Esophagus squamous epithelium (tissue), 5 donors: ENCODE measurements around the gene SCARB2. TPM values are rescaled to one million over a fixed set of nuclear protein-coding genes. Genes with fewer than 3 reads are reported as not detected.

Experiments used
- DNase-seq: peaks from one replicate; lab custom pipeline; 2025; lab: John Stamatoyannopoulos, UW
- H3K27ac ChIP-seq, 4 donors: fragments of 200-600 bp; sonication (generic); one replicate each; pipeline ENCODE4 v1.5.1; 2016 to 2019; ENCODE audit warnings: mild to moderate bottlenecking in 1 of 4
- H3K27me3 ChIP-seq, 4 donors: fragments of 200-600 bp; sonication (generic); 1 replicate in 3 of 4; 2 replicates in 1 of 4; pipeline versions ENCODE4 v1.5.1 to v1.6.0; 2017 to 2021; ENCODE audit warnings: antibody characterized with exemption in 1 of 4
- H3K36me3 ChIP-seq, 3 donors: fragments of 200-600 bp; sonication (generic); one replicate each; pipeline ENCODE4 v1.5.1; 2016 to 2019
- H3K4me1 ChIP-seq, 3 donors: fragments of 200-600 bp; sonication (generic); one replicate each; pipeline ENCODE4 v1.5.1; 2017 to 2019
- H3K4me3 ChIP-seq, 4 donors: fragments of 200-600 bp; sonication (generic); 1 replicate in 3 of 4; 2 replicates in 1 of 4; pipeline ENCODE4 v1.5.1; 2016 to 2019; ENCODE audit warnings: mild to moderate bottlenecking in 2 of 4, moderate library complexity in 1 of 4
- H3K9me3 ChIP-seq, 3 donors: fragments of 200-600 bp; sonication (generic); one replicate each; pipeline ENCODE4 v1.5.1; 2016 to 2019
- CTCF ChIP-seq, 6 experiments: fragments of 450-650 bp in 4 of 6; fragments of 200-600 bp in 2 of 6; sonication (generic) in 2 of 6; IDR thresholded peaks; one replicate each; pipeline ENCODE4 v1.5.1; 2016 to 2019; ENCODE audit warnings: antibody characterized with exemption in 6 of 6, mild to moderate bottlenecking in 4 of 6, moderate library complexity in 4 of 6
- POLR2A ChIP-seq, 4 donors: fragments of 450-650 bp; IDR thresholded peaks; one replicate each; pipeline ENCODE4 v1.6.1; 2017; ENCODE audit warnings: antibody characterized with exemption in 4 of 4, mild to moderate bottlenecking in 4 of 4, moderate library complexity in 3 of 4
- WGBS, 2 donors: methylation state at CpG; one replicate each; pipeline ENCODE4 v1.1.5; 2018; 5-methylcytosine and 5-hydroxymethylcytosine counted together
- intact Hi-C: fragments of 100-400 bp; cut with DNase I; formaldehyde crosslinking; loops from one replicate; pipeline ENCODE4 v1.15.0; 2022
- total RNA-seq, 4 donors: library from RNA; depleted of rRNA; stranded (reverse); fragments of >200 nt; gene quantifications; one replicate each; pipeline ENCODE4 v1.1.0, GENCODE V29; 2016
- donor health status: DM: yes; HTN: yes; CAD: no.

SCARB2 gene, protein sequence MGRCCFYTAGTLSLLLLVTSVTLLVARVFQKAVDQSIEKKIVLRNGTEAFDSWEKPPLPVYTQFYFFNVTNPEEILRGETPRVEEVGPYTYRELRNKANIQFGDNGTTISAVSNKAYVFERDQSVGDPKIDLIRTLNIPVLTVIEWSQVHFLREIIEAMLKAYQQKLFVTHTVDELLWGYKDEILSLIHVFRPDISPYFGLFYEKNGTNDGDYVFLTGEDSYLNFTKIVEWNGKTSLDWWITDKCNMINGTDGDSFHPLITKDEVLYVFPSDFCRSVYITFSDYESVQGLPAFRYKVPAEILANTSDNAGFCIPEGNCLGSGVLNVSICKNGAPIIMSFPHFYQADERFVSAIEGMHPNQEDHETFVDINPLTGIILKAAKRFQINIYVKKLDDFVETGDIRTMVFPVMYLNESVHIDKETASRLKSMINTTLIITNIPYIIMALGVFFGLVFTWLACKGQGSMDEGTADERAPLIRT
- 10 to 100 TPM; 50.3 to 91.2 (median 72.8) TPM for total RNA-seq

DNA sequence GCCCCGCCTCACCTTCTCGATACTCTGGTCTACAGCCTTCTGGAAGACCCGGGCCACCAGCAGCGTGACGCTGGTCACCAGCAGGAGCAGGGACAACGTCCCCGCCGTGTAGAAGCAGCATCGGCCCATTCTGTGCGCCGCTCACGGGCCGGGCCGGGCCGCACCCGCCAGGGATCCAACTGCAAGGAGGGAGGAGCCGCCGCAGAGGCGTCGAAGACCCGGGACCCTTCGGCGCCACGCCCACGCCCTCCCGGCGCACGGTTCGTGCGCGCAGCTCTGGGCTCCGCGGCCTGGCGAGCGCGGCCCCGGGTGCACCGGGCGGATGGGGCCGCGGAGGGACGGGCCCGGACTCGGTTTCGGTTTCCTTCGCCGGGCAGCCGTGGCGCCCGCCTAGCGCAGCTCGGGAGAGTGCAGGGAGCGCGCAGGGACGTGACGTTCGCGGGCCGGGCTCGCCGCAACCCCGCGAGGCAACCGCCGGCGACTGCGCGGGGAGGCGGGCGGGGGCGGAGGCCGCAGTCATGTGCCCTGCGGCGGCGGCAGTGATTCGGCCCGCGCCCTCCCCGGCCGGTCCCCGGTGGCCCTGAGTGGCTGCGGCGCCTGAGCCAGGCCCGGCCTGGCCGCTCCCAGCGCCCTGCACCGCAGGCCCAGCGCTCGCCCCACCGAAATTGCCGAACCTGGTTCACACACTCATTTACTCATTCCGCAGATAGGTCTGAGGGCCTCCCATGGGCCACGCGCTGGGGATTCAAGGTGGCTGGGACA lies at the start of gene SCARB2:
TSS of gene SCARB2 (minus strand) at position 410 of the 762 bp plus-strand sequence. CDS start at position 129, 281 bp downstream.
- WGBS, 2 donors: 0% methylated on average over 20 of the region's 94 CpGs; no CpG with 5 or more reads in 1 of the 2 donors
- peak in 2 of 6 experiments; percentile 10 to 12 for TF ChIP-seq CTCF (IDR thresholded peaks at IDR 0.05)
- TF ChIP-seq POLR2A (IDR thresholded peaks at IDR 0.05): peak in 2 of 4 donors; percentile 86 to 95

DNA sequence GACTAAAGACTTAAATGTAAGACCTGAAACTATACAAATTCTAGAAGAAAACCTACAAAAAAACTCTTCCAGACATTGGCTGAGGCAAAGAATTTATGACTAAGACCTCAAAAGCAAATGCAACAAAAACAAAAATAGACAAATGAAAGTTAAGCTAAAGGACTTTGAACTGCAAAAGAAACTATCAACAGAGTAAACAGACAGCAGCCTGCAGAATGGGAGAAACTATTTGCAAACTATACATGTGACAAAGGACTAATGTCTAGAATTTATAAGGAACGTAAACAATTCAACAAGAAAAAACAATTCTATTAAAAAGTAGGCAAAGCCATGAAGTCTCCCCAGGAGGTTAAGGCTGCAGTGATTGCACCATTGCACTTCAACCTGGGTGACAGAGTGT lies 46.9 kb upstream of the SCARB2 start:
- Histone ChIP-seq H3K4me1 (no peaks in the 10 kb centered on the region), H3K9me3 (no peaks in the 10 kb centered on the region), H3K36me3 (no peaks in the 10 kb centered on the region), H3K27ac (no peak overlapping the region), H3K4me3 (no peak overlapping the region), H3K27me3 (peaks cover 0 to 38% (median 0%) of the 10 kb centered on the region in 4 donors)
- 48 to 50% methylated on average over 1 of the region's 1 CpG for WGBS, 2 donors
- DNase-seq: no peak
- TF ChIP-seq CTCF (IDR thresholded peaks at IDR 0.05): no peak
- TF ChIP-seq POLR2A (IDR thresholded peaks at IDR 0.05): no peak
- intact Hi-C loops: no loop called here

More for the DNA sequence above, at the start of gene SCARB2:
- no peaks in the 10 kb centered on the region for H3K27me3 ChIP-seq
- H3K4me3 ChIP-seq: peak within 1 kb of the TSS; percentile 81 to 96 (median 84)
- H3K4me1 ChIP-seq: peaks cover 58 to 92% (median 72%) of the 10 kb centered on the region in 3 donors
- no peaks in the 10 kb centered on the region for H3K36me3 ChIP-seq
- intact Hi-C loops: no loop called here
- H3K9me3 ChIP-seq: no peaks in the 10 kb centered on the region
- peak; percentile 23 for DNase-seq
- peak within 1 kb of the TSS; percentile 98 for H3K27ac ChIP-seq

- no peak overlapping the region for H3K27ac ChIP-seq
- no peaks in the 10 kb centered on the region for H3K36me3 ChIP-seq
- peaks cover 0 to 33% (median 0%) of the 10 kb centered on the region in 4 donors for H3K27me3 ChIP-seq
- H3K9me3 ChIP-seq: no peaks in the 10 kb centered on the region
- WGBS, 2 donors: 94 to 95% methylated on average over 3 of the region's 3 CpGs
- TF ChIP-seq POLR2A (IDR thresholded peaks at IDR 0.05) (no peak), CTCF (IDR thresholded peaks at IDR 0.05) (no peak)
- DNase-seq: no peak
- H3K4me3 ChIP-seq: no peak overlapping the region
- intact Hi-C loops: no loop called here
- no peaks in the 10 kb centered on the region for H3K4me1 ChIP-seq
These were observed 44.2 kb upstream of the SCARB2 start for GRCh38 chr4:76257824-76258223.

DNA sequence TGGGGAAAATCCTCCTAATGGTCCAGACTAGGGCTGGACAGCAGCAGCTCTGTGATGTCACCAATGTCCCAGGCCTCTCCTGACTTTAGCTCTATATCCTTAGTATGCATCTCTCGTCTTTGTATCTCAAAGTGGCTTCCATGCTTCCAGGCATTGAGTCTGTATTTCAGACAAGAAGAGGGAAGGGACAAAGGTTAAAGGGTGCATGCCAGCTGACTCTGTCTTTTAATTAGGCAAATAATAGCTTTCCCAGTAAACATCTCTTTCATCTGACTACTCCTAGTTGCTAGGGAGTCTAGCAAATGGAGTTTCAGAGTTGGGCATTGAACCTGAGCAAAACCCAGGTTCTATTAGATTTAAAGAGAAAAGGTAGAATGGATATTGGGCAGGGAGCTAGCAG lies 43.3 kb upstream of the SCARB2 start:
- no peak for TF ChIP-seq CTCF (IDR thresholded peaks at IDR 0.05)
- Histone ChIP-seq H3K36me3 (no peaks in the 10 kb centered on the region), H3K4me3 (no peak overlapping the region), H3K4me1 (peaks cover 0 to 2% (median 2%) of the 10 kb centered on the region in 3 donors), H3K9me3 (no peaks in the 10 kb centered on the region), H3K27ac (no peak overlapping the region), H3K27me3 (peaks cover 0 to 41% (median 0%) of the 10 kb centered on the region in 4 donors)
- no peak for DNase-seq
- 71 to 86% methylated on average over 1 of the region's 1 CpG for WGBS, 2 donors
- intact Hi-C loops: no loop called here
